CD14-positive monocyte (primary cell): ENCODE data around the gene MUC5B. TPM values are rescaled to one million over a fixed set of nuclear protein-coding genes. Genes with fewer than 3 reads are reported as not detected.
A peak's percentile ranks its signal among the peaks of the same experiment; 100 is the strongest.

Experiments
- DNase-seq, 3 donors: peaks; one replicate each; pipeline ENCODE4 v3.0.0-alpha.2; 2011 to 2022
- H2AFZ ChIP-seq: 2 replicates; pipeline ENCODE4 v1.6.0; 2012; ENCODE audit warnings: mild to moderate bottlenecking, low read depth, low read length, inconsistent platforms; ENCODE audit not compliant: insufficient read depth, poor library complexity, severe bottlenecking
- H3K27ac ChIP-seq, 2 donors: 1 replicate in 1 of 2; 2 replicates in 1 of 2; pipeline ENCODE4 v1.5.1; 2012 to 2013; ENCODE audit warnings: low read length in 2 of 2, control low read depth in 1 of 2, inconsistent platforms in 1 of 2, low read depth in 1 of 2, mild to moderate bottlenecking in 1 of 2
- H3K27me3 ChIP-seq, 2 donors: one replicate each; pipeline versions ENCODE4 v1.6.0 to v1.6.1; 2011 to 2013; ENCODE audit warnings: low read length in 2 of 2; ENCODE audit not compliant: control insufficient read depth in 2 of 2, insufficient read depth in 2 of 2
- H3K36me3 ChIP-seq, 2 donors: replicated peaks in 1 of 2; 1 replicate in 1 of 2; 2 replicates in 1 of 2; pipeline versions ENCODE4 v1.5.1 to v1.6.1; 2012 to 2013; ENCODE audit warnings: low read length in 2 of 2, control low read depth in 1 of 2, inconsistent platforms in 1 of 2, mild to moderate bottlenecking in 1 of 2; ENCODE audit not compliant: insufficient read depth in 2 of 2, control insufficient read depth in 1 of 2
- H3K4me1 ChIP-seq, 2 donors: 1 replicate in 1 of 2; 2 replicates in 1 of 2; pipeline versions ENCODE4 v1.5.1 to v1.6.1; 2012 to 2013; ENCODE audit warnings: low read length in 2 of 2, control low read depth in 1 of 2, inconsistent platforms in 1 of 2, mild to moderate bottlenecking in 1 of 2, moderate library complexity in 1 of 2; ENCODE audit not compliant: insufficient read depth in 2 of 2, control insufficient read depth in 1 of 2
- H3K4me2 ChIP-seq: replicated peaks from 2 replicates; pipeline ENCODE3; 2012; ENCODE audit warnings: low read length, moderate library complexity, mild to moderate bottlenecking; ENCODE audit not compliant: poor library complexity, severe bottlenecking; ENCODE audit errors: extremely low read depth
- H3K4me3 ChIP-seq, 3 experiments: fragments of 200-600 bp in 1 of 3; sonication (generic) in 1 of 3; replicated peaks in 1 of 3; 1 replicate in 2 of 3; 2 replicates in 1 of 3; pipeline ENCODE4 v1.5.1; 2011 to 2013; ENCODE audit warnings: low read length in 3 of 3, mild to moderate bottlenecking in 3 of 3, control low read depth in 2 of 3, low read depth in 2 of 3, inconsistent platforms in 1 of 3, moderate library complexity in 1 of 3
- H3K79me2 ChIP-seq: 2 replicates; pipeline ENCODE4 v1.6.0; 2012; ENCODE audit warnings: mild to moderate bottlenecking, control low read depth, inconsistent platforms, low read length, moderate library complexity; ENCODE audit not compliant: insufficient read depth
- H3K9ac ChIP-seq: 2 replicates; pipeline ENCODE4 v1.6.0; 2017; ENCODE audit warnings: low read length, mild to moderate bottlenecking; ENCODE audit not compliant: insufficient read depth, poor library complexity, severe bottlenecking
- H3K9me3 ChIP-seq, 2 donors: replicated peaks in 1 of 2; 1 replicate in 1 of 2; 2 replicates in 1 of 2; pipeline versions ENCODE4 v1.5.1 to v1.6.1; 2012 to 2013; ENCODE audit warnings: low read length in 2 of 2, control low read depth in 1 of 2; ENCODE audit not compliant: control insufficient read depth in 1 of 2, insufficient read depth in 1 of 2
- H4K20me1 ChIP-seq: 2 replicates; pipeline ENCODE4 v1.6.0; 2012; ENCODE audit warnings: mild to moderate bottlenecking, low read length, control low read depth, moderate library complexity; ENCODE audit not compliant: insufficient read depth
- H3K27ac Mint-ChIP-seq, 7 donors: one replicate each; pipeline ENCODE4 v1.8.0; 2020; ENCODE audit warnings: mild to moderate bottlenecking in 7 of 7, mixed read lengths in 7 of 7, moderate library complexity in 6 of 7, inconsistent platforms in 2 of 7
- H3K27me3 Mint-ChIP-seq, 3 donors: one replicate each; pipeline ENCODE4 v1.8.0; 2021 to 2022; ENCODE audit warnings: low read depth in 3 of 3, mild to moderate bottlenecking in 3 of 3, mixed read lengths in 3 of 3, moderate library complexity in 3 of 3, inconsistent platforms in 1 of 3
- H3K36me3 Mint-ChIP-seq, 2 donors: one replicate each; pipeline ENCODE4 v1.8.0; 2020; ENCODE audit warnings: mixed read lengths in 2 of 2, inconsistent platforms in 1 of 2, mild to moderate bottlenecking in 1 of 2
- H3K4me1 Mint-ChIP-seq: one replicate; pipeline ENCODE4 v1.8.0; 2020; ENCODE audit warnings: mild to moderate bottlenecking, mixed read lengths
- H3K4me3 Mint-ChIP-seq, 2 donors: one replicate each; pipeline ENCODE4 v1.8.0; 2020; ENCODE audit warnings: mild to moderate bottlenecking in 2 of 2, mixed read lengths in 2 of 2, moderate library complexity in 1 of 2
- H3K9me3 Mint-ChIP-seq, 7 donors: one replicate each; pipeline ENCODE4 v1.8.0; 2020 to 2022; ENCODE audit warnings: mixed read lengths in 7 of 7, mild to moderate bottlenecking in 6 of 7, moderate library complexity in 6 of 7, inconsistent platforms in 2 of 7
- WGBS: methylation state at CpG from one replicate; pipeline ENCODE4 v1.1.5; 2013; ENCODE audit warnings: missing lambda C conversion rate; ENCODE audit not compliant: insufficient coverage; 5-methylcytosine and 5-hydroxymethylcytosine counted together
- intact Hi-C, 2 donors: fragments of 100-400 bp; cut with micrococcal nuclease; formaldehyde crosslinking; loops; one replicate each; pipeline versions ENCODE4 v1.15.0 to v1.15.1; 2023
- polyA plus RNA-seq, 3 donors: library from polyadenylated mRNA; depleted of rRNA in 1 of 3; unstranded in 2 of 3; stranded (reverse) in 1 of 3; fragments of 300-500 nt in 2 of 3; fragments of >200 nt in 1 of 3; fragmentation: Illumina TruSeq in 2 of 3; gene quantifications; 1 replicate in 2 of 3; 2 replicates in 1 of 3; pipeline ENCODE4 v1.2.3, GENCODE V29; 2012 to 2021
- TF ChIP-seq, protein P1 (sequence below): fragments of 200-600 bp; IDR thresholded peaks from one replicate; pipeline ENCODE4 v1.8.0; 2022; ENCODE audit warnings: antibody characterized with exemption, mild to moderate bottlenecking

The MUC5B gene
- polyA plus RNA-seq, 3 donors: not detected

- Histone ChIP-seq H3K36me3 (no peaks in the 10 kb centered on the region), H3K4me2 (no peak overlapping the region), H3K27me3 (no peaks in the 10 kb centered on the region), H3K4me3 (no peak overlapping the region), H2AFZ (no peak overlapping the region), H3K9me3 (no peaks in the 10 kb centered on the region), H3K4me1 (no peaks in the 10 kb centered on the region), H4K20me1 (no peaks in the 10 kb centered on the region), H3K9ac (no peak overlapping the region), H3K79me2 (no peaks in the 10 kb centered on the region), H3K27ac (no peak overlapping the region)
- no peaks in the 10 kb centered on the region for H3K9me3 Mint-ChIP-seq
- no peak for DNase-seq
- intact Hi-C loops: loop anchor here in 1 of 2 donors (2.0 to 5.0 kb wide), 2 partner anchors 313 to 370 kb away; partner anchors contain the start of gene DUSP8
- TF ChIP-seq, protein P1, sequence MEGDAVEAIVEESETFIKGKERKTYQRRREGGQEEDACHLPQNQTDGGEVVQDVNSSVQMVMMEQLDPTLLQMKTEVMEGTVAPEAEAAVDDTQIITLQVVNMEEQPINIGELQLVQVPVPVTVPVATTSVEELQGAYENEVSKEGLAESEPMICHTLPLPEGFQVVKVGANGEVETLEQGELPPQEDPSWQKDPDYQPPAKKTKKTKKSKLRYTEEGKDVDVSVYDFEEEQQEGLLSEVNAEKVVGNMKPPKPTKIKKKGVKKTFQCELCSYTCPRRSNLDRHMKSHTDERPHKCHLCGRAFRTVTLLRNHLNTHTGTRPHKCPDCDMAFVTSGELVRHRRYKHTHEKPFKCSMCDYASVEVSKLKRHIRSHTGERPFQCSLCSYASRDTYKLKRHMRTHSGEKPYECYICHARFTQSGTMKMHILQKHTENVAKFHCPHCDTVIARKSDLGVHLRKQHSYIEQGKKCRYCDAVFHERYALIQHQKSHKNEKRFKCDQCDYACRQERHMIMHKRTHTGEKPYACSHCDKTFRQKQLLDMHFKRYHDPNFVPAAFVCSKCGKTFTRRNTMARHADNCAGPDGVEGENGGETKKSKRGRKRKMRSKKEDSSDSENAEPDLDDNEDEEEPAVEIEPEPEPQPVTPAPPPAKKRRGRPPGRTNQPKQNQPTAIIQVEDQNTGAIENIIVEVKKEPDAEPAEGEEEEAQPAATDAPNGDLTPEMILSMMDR: no peak
- H3K27me3 Mint-ChIP-seq: peaks cover 2 to 4% (median 3%) of the 10 kb centered on the region in 3 donors
- no peaks in the 10 kb centered on the region for H3K36me3 Mint-ChIP-seq
- H3K4me3 Mint-ChIP-seq: no peak overlapping the region
- H3K4me1 Mint-ChIP-seq: no peaks in the 10 kb centered on the region
- 57% methylated on average over 16 of the region's 18 CpGs for WGBS
- H3K27ac Mint-ChIP-seq: no peak overlapping the region
Measured at GRCh38 chr11:1202154-1202775, 20.6 kb upstream of the MUC5B start.

DNA sequence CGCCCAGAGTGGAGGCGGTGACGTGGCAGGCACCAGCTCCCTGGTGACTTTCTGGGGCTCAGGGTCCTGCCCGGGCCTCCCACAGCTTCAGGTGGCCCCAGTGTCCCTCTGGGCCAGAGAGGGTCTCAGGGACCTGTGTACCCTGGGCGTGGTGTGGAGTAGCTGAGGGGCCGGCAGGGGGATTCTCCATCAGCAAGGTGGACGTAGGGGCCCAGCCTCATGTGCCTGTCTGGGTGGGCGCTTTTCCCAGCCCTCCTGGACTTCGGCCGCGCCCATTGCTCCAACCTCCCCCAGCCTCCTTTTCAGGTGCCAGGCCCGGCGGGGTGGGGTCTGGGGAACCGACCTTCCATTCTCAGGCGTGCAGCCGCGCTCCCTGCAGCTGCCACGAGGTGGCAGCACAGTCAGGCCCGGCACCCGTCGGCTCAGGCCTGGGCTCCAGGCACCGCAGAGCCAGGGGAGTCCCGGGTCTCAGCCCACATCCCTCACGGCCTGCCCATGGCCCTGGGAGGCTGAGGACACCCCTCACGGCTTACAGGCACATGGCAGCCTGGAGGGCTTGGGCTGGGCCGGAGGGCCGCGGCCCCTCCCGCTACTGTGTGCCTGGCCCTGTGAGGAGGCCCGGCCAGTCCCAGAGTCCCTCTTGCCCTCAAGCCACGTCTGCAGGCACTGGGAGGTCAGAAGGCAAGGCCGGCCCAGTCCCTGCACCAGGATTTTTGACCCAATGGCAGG, 19.9 kb upstream of the MUC5B start:
- Mint-ChIP-seq H3K9me3 (no peaks in the 10 kb centered on the region), H3K27ac (no peak overlapping the region), H3K4me1 (no peaks in the 10 kb centered on the region), H3K27me3 (peaks cover 2 to 4% (median 3%) of the 10 kb centered on the region in 3 donors), H3K4me3 (no peak overlapping the region), H3K36me3 (no peaks in the 10 kb centered on the region)
- no peak overlapping the region for H3K9ac ChIP-seq
- 26% methylated on average over 27 of the region's 32 CpGs for WGBS
- intact Hi-C loops: loop anchor here in 1 of 2 donors (2.0 to 5.0 kb wide), 2 partner anchors 312 to 369 kb away; partner anchors contain the start of gene DUSP8
- H3K36me3 ChIP-seq: no peaks in the 10 kb centered on the region
- no peaks in the 10 kb centered on the region for H3K79me2 ChIP-seq
- TF ChIP-seq, protein P1: peak; percentile 94
- H4K20me1 ChIP-seq: no peaks in the 10 kb centered on the region
- H3K9me3 ChIP-seq: no peaks in the 10 kb centered on the region
- no peak overlapping the region for H3K4me3 ChIP-seq
- H3K27me3 ChIP-seq: no peaks in the 10 kb centered on the region
- peak; percentile 20 to 45 (median 36) for DNase-seq
- H3K4me2 ChIP-seq: no peak overlapping the region
- H2AFZ ChIP-seq: no peak overlapping the region
- H3K4me1 ChIP-seq: no peaks in the 10 kb centered on the region
- no peak overlapping the region for H3K27ac ChIP-seq
